Testis (tissue), 2 donors: ENCODE results near the gene COA6.

Experiments used
- POLR2A ChIP-seq: fragments of 450-650 bp; IDR thresholded peaks from one replicate; pipeline ENCODE4 v1.6.1; 2017; ENCODE audit warnings: antibody characterized with exemption, mild to moderate bottlenecking, moderate library complexity
- TF ChIP-seq, protein P1 (sequence below), 3 experiments: fragments of 450-650 bp in 2 of 3; fragments of 200-600 bp in 1 of 3; sonication (generic) in 1 of 3; IDR thresholded peaks; one replicate each; pipeline ENCODE4 v1.5.1; 2016 to 2019; ENCODE audit warnings: antibody characterized with exemption in 3 of 3, mild to moderate bottlenecking in 2 of 3, moderate library complexity in 1 of 3

- TF ChIP-seq, protein P1, sequence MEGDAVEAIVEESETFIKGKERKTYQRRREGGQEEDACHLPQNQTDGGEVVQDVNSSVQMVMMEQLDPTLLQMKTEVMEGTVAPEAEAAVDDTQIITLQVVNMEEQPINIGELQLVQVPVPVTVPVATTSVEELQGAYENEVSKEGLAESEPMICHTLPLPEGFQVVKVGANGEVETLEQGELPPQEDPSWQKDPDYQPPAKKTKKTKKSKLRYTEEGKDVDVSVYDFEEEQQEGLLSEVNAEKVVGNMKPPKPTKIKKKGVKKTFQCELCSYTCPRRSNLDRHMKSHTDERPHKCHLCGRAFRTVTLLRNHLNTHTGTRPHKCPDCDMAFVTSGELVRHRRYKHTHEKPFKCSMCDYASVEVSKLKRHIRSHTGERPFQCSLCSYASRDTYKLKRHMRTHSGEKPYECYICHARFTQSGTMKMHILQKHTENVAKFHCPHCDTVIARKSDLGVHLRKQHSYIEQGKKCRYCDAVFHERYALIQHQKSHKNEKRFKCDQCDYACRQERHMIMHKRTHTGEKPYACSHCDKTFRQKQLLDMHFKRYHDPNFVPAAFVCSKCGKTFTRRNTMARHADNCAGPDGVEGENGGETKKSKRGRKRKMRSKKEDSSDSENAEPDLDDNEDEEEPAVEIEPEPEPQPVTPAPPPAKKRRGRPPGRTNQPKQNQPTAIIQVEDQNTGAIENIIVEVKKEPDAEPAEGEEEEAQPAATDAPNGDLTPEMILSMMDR (IDR thresholded peaks at IDR 0.05): no peak
- no peak for TF ChIP-seq POLR2A
Measured at GRCh38 chr1:234357831-234358230, 15.4 kb upstream of the COA6 start.
